WTC11 (cell line): ENCODE measurements around the gene ZBTB11. TPM values are rescaled to one million over a fixed set of nuclear protein-coding genes. Genes with fewer than 3 reads are reported as not detected.

Source experiments
- ATAC-seq: fragments of 200-7000 bp; cut with Tn5 transposase; 2 replicates; pipeline ENCODE4 v1.10.0; 2021; ENCODE audit warnings: mild to moderate bottlenecking, moderate library complexity
- CTCF ChIA-PET: fragments of 300-600 bp; sonication (Branson Sonifier 250); formaldehyde crosslinking; loops from one replicate; lab custom pipeline; 2021; ENCODE audit warnings: antibody characterized with exemption; lab: Charles Lee
- POLR2A ChIA-PET: fragments of 350-600 bp; sonication (Branson Sonifier 250); formaldehyde crosslinking; loops from one replicate; lab custom pipeline; 2021; ENCODE audit warnings: antibody characterized with exemption; lab: Charles Lee
- DNase-seq: peaks from one replicate; pipeline ENCODE4 v3.0.0; 2021; ENCODE audit warnings: low spot score
- H3K27ac Mint-ChIP-seq: 2 replicates; pipeline ENCODE4 v1.8.0; 2021; ENCODE audit warnings: mixed read lengths
- H3K27me3 Mint-ChIP-seq: 2 replicates; pipeline ENCODE4 v1.8.0; 2021; ENCODE audit warnings: low read depth, mild to moderate bottlenecking, moderate library complexity, mixed read lengths
- H3K36me3 Mint-ChIP-seq: 2 replicates; pipeline ENCODE4 v1.8.0; 2021; ENCODE audit warnings: mixed read lengths
- H3K4me1 Mint-ChIP-seq: 2 replicates; pipeline ENCODE4 v1.8.0; 2022; ENCODE audit warnings: mixed read lengths
- H3K4me3 Mint-ChIP-seq: 2 replicates; pipeline ENCODE4 v1.8.0; 2021; ENCODE audit warnings: mild to moderate bottlenecking, moderate library complexity, mixed read lengths
- H3K9me3 Mint-ChIP-seq: 2 replicates; pipeline ENCODE4 v1.8.0; 2021; ENCODE audit warnings: mixed read lengths
- CDX4 ChIP-seq: fragments of 250-450 bp; sonication (Bioruptor Pico); IDR thresholded peaks from 2 replicates; pipeline ENCODE4 v1.9.0; 2021; ENCODE audit warnings: moderate library complexity, mild to moderate bottlenecking, inconsistent platforms, borderline replicate concordance
- ELF4 ChIP-seq: sonication (generic); formaldehyde crosslinking; IDR thresholded peaks from 2 replicates; pipeline ENCODE4 v1.8.1; 2022; ENCODE audit warnings: low read depth, mild to moderate bottlenecking, moderate library complexity, missing genetic modification reagents
- GABPB1 ChIP-seq: sonication (generic); formaldehyde crosslinking; IDR thresholded peaks from 2 replicates; pipeline ENCODE4 v1.8.1; 2023; ENCODE audit warnings: mild to moderate bottlenecking, missing genetic modification reagents
- GTF2I ChIP-seq: fragments of 250-450 bp; sonication (Bioruptor Pico); conservative IDR thresholded peaks from 2 replicates; pipeline ENCODE4 v1.4.0; 2021; ENCODE audit warnings: mild to moderate bottlenecking
- MLX ChIP-seq: sonication (generic); formaldehyde crosslinking; IDR thresholded peaks from 2 replicates; pipeline ENCODE4 v1.8.1; 2023; ENCODE audit warnings: mild to moderate bottlenecking, missing genetic modification reagents, moderate library complexity
- MYBL2 ChIP-seq: sonication (generic); formaldehyde crosslinking; IDR thresholded peaks from 2 replicates; pipeline ENCODE4 v1.8.1; 2023; ENCODE audit warnings: mild to moderate bottlenecking, moderate library complexity, missing genetic modification reagents
- RORB ChIP-seq: fragments of 250-450 bp; sonication (Bioruptor Pico); IDR thresholded peaks from 2 replicates; pipeline ENCODE4 v1.9.0; 2021; ENCODE audit warnings: mild to moderate bottlenecking
- SP1 ChIP-seq: sonication (generic); formaldehyde crosslinking; conservative IDR thresholded peaks from 2 replicates; pipeline ENCODE4 v1.8.1; 2022; ENCODE audit warnings: missing genetic modification reagents
- TCF7 ChIP-seq: sonication (generic); formaldehyde crosslinking; IDR thresholded peaks from 2 replicates; pipeline ENCODE4 v1.8.0; 2022; ENCODE audit warnings: mild to moderate bottlenecking, low read depth, missing genetic modification reagents, moderate library complexity
- TEAD1 ChIP-seq: sonication (generic); formaldehyde crosslinking; IDR thresholded peaks from 2 replicates; pipeline ENCODE4 v1.8.0; 2022; ENCODE audit warnings: mild to moderate bottlenecking, missing genetic modification reagents
- TP53 ChIP-seq: sonication (generic); formaldehyde crosslinking; IDR thresholded peaks from 2 replicates; pipeline ENCODE4 v1.8.1; 2023; ENCODE audit warnings: mild to moderate bottlenecking, missing genetic modification reagents
- ZBTB21 ChIP-seq: sonication (generic); formaldehyde crosslinking; IDR thresholded peaks from 2 replicates; pipeline ENCODE4 v1.8.1; 2023; ENCODE audit warnings: mild to moderate bottlenecking, missing genetic modification reagents, borderline replicate concordance
- ZMAT4 ChIP-seq: fragments of 250-450 bp; sonication (Bioruptor Pico); IDR thresholded peaks from 2 replicates; pipeline ENCODE4 v1.9.0; 2021; ENCODE audit warnings: mild to moderate bottlenecking
- ZNF512 ChIP-seq: sonication (generic); formaldehyde crosslinking; IDR thresholded peaks from 2 replicates; pipeline ENCODE4 v1.8.1; 2022; ENCODE audit warnings: missing genetic modification reagents, borderline replicate concordance
- total RNA-seq: library from RNA; stranded (reverse); gene quantifications from 3 replicates; pipeline ENCODE4 v1.2.3, GENCODE V29; 2021
- TF ChIP-seq, protein P1 (sequence below): fragments of 200-600 bp; IDR thresholded peaks from 2 replicates; pipeline ENCODE4 v1.8.0; 2022; ENCODE audit warnings: antibody characterized with exemption
- TF ChIP-seq, protein P2 (sequence below): sonication (generic); formaldehyde crosslinking; IDR thresholded peaks from 2 replicates; pipeline ENCODE4 v1.8.1; 2023; ENCODE audit warnings: mild to moderate bottlenecking, missing genetic modification reagents
- TF ChIP-seq, protein P3 (sequence below): sonication (generic); formaldehyde crosslinking; IDR thresholded peaks from 2 replicates; pipeline ENCODE4 v1.8.0; 2023; ENCODE audit warnings: mild to moderate bottlenecking, missing genetic modification reagents

The ZBTB11 gene
- total RNA-seq, 1 experiment from 2014 or later = 13.5 TPM

DNA sequence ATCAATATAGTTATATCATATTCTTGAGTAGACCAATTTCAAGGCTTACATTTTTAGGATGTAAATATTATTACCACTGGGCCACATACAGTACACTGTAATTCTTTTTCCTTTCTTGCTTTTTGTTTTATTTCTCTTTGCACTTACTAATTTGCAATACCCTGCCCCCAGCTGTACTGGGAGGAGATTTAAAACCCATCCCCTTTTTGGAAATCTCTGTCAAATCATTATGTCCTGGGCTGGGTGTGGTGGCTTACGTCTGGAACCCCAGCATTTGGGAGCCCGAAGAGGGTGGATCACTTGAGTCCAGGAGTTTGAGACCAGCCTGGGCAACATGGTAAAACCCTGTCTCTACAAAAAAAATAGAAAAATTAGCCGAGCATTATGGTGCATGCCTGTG, 16.2 kb downstream of the ZBTB11 start:
- POLR2A ChIA-PET = no interaction called here
- TF ChIP-seq TCF7 (CRISPR knock-in tag) (no peak), ZNF512 (CRISPR knock-in tag) (no peak), ELF4 (no peak), TEAD1 (CRISPR knock-in tag) (no peak), SP1 (CRISPR knock-in tag) (no peak), CDX4 (CRISPR knock-in tag) (no peak), TP53 (no peak)
- TF ChIP-seq, all 79 proteins: peak for 0
- H3K27me3 Mint-ChIP-seq = no peaks in the 10 kb centered on the region
- H3K4me1 Mint-ChIP-seq = no peaks in the 10 kb centered on the region
- ATAC-seq = no peak
- H3K36me3 Mint-ChIP-seq = peaks cover 72% of the 10 kb centered on the region
- no peak for DNase-seq
- no peak overlapping the region for H3K27ac Mint-ChIP-seq
- H3K9me3 Mint-ChIP-seq = no peaks in the 10 kb centered on the region
- CTCF ChIA-PET = interaction anchor here (0.7 kb wide), 1 partner anchor 925 kb away, joined by 3 read pairs; no protein-coding TSS in a partner anchor
- no peak overlapping the region for H3K4me3 Mint-ChIP-seq

DNA sequence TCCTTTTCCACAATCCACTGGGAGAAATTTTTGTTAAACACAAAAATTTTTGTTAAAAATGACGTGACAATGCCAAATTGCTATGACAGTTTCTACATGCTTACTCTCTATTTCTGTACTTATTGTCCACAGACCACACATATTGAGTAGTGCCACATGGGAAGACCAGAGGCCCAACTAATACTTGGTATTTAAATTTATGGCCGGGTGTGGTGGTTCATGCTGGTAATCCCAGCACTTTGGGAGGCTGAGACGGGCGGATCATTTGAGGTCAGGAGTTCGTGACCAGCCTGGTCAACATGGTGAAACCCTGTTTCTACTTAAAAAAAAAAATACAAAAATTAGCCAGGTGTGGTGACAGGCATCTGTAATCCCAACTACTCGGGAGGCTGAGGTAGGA, 20.3 kb downstream of the ZBTB11 start:
- Mint-ChIP-seq H3K4me1 (no peaks in the 10 kb centered on the region), H3K27me3 (no peaks in the 10 kb centered on the region)
- CTCF ChIA-PET = no interaction called here
- DNase-seq = no peak
- no peak for TF ChIP-seq MYBL2 (CRISPR knock-in tag)
- TF ChIP-seq ZBTB21 (CRISPR knock-in tag) = no peak
- TF ChIP-seq, protein P1, sequence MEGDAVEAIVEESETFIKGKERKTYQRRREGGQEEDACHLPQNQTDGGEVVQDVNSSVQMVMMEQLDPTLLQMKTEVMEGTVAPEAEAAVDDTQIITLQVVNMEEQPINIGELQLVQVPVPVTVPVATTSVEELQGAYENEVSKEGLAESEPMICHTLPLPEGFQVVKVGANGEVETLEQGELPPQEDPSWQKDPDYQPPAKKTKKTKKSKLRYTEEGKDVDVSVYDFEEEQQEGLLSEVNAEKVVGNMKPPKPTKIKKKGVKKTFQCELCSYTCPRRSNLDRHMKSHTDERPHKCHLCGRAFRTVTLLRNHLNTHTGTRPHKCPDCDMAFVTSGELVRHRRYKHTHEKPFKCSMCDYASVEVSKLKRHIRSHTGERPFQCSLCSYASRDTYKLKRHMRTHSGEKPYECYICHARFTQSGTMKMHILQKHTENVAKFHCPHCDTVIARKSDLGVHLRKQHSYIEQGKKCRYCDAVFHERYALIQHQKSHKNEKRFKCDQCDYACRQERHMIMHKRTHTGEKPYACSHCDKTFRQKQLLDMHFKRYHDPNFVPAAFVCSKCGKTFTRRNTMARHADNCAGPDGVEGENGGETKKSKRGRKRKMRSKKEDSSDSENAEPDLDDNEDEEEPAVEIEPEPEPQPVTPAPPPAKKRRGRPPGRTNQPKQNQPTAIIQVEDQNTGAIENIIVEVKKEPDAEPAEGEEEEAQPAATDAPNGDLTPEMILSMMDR = no peak
- TF ChIP-seq, protein P2, sequence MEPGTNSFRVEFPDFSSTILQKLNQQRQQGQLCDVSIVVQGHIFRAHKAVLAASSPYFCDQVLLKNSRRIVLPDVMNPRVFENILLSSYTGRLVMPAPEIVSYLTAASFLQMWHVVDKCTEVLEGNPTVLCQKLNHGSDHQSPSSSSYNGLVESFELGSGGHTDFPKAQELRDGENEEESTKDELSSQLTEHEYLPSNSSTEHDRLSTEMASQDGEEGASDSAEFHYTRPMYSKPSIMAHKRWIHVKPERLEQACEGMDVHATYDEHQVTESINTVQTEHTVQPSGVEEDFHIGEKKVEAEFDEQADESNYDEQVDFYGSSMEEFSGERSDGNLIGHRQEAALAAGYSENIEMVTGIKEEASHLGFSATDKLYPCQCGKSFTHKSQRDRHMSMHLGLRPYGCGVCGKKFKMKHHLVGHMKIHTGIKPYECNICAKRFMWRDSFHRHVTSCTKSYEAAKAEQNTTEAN (CRISPR knock-in tag) = no peak
- TF ChIP-seq GTF2I = no peak
- TF ChIP-seq RORB (CRISPR knock-in tag) = no peak
- no peak for TF ChIP-seq MLX (CRISPR knock-in tag)
- no peak for TF ChIP-seq ZMAT4 (CRISPR knock-in tag)
- TF ChIP-seq, protein P3, sequence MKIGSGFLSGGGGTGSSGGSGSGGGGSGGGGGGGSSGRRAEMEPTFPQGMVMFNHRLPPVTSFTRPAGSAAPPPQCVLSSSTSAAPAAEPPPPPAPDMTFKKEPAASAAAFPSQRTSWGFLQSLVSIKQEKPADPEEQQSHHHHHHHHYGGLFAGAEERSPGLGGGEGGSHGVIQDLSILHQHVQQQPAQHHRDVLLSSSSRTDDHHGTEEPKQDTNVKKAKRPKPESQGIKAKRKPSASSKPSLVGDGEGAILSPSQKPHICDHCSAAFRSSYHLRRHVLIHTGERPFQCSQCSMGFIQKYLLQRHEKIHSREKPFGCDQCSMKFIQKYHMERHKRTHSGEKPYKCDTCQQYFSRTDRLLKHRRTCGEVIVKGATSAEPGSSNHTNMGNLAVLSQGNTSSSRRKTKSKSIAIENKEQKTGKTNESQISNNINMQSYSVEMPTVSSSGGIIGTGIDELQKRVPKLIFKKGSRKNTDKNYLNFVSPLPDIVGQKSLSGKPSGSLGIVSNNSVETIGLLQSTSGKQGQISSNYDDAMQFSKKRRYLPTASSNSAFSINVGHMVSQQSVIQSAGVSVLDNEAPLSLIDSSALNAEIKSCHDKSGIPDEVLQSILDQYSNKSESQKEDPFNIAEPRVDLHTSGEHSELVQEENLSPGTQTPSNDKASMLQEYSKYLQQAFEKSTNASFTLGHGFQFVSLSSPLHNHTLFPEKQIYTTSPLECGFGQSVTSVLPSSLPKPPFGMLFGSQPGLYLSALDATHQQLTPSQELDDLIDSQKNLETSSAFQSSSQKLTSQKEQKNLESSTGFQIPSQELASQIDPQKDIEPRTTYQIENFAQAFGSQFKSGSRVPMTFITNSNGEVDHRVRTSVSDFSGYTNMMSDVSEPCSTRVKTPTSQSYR (CRISPR knock-in tag) = no peak
- TF ChIP-seq GABPB1 = no peak
- TF ChIP-seq, all 79 proteins: peak for 0
- no peaks in the 10 kb centered on the region for H3K9me3 Mint-ChIP-seq
- ATAC-seq = no peak
- no peak overlapping the region for H3K4me3 Mint-ChIP-seq
- H3K27ac Mint-ChIP-seq = no peak overlapping the region
- H3K36me3 Mint-ChIP-seq = peaks cover 86% of the 10 kb centered on the region
- POLR2A ChIA-PET = no interaction called here
